Body of pancreas (tissue), 4 donors: ENCODE results near the gene UQCR10. TPM values are rescaled to one million over a fixed set of nuclear protein-coding genes. Genes with fewer than 3 reads are reported as not detected.
A peak's percentile ranks its signal among the peaks of the same experiment; 100 is the strongest.

ENCODE experiments used
- ATAC-seq: fragments of 150-250 bp; one replicate; pipeline ENCODE4 v1.9.1; 2016
- DNase-seq, 4 donors: peaks; one replicate each; pipeline ENCODE4 v3.0.0-alpha.2; 2019
- H3K27ac ChIP-seq, 4 donors: fragments of 200-600 bp; sonication (generic); 1 replicate in 3 of 4; 2 replicates in 1 of 4; pipeline versions ENCODE4 v1.5.1 to v1.6.1; 2016 to 2019; ENCODE audit warnings: mild to moderate bottlenecking in 1 of 4, mixed read lengths in 1 of 4, moderate library complexity in 1 of 4
- H3K27me3 ChIP-seq, 2 donors: fragments of 200-600 bp; sonication (generic); one replicate each; pipeline ENCODE4 v1.6.0; 2016; ENCODE audit warnings: mild to moderate bottlenecking in 1 of 2
- H3K36me3 ChIP-seq, 2 donors: fragments of 200-600 bp; sonication (generic); replicated peaks in 1 of 2; 2 replicates each; pipeline ENCODE4 v1.5.1; 2016; ENCODE audit warnings: low read depth in 2 of 2; ENCODE audit not compliant: insufficient read depth in 1 of 2
- H3K4me1 ChIP-seq: fragments of 200-600 bp; sonication (generic); one replicate; pipeline ENCODE4 v1.6.0; 2016
- H3K4me3 ChIP-seq, 2 donors: fragments of 200-600 bp; sonication (generic); 1 replicate in 1 of 2; 2 replicates in 1 of 2; pipeline ENCODE4 v1.5.1; 2016 to 2019
- H3K9me3 ChIP-seq, 3 donors: fragments of 200-600 bp; sonication (generic); 1 replicate in 2 of 3; 2 replicates in 1 of 3; pipeline ENCODE4 v1.5.1; 2016
- POLR2A ChIP-seq, 3 donors: fragments of 450-650 bp; IDR thresholded peaks; one replicate each; pipeline ENCODE4 v1.6.1; 2016; ENCODE audit warnings: antibody characterized with exemption in 3 of 3, mild to moderate bottlenecking in 2 of 3
- WGBS, 2 donors: methylation state at CpG; one replicate each; pipeline ENCODE4 v1.1.5; 2017; 5-methylcytosine and 5-hydroxymethylcytosine counted together
- intact Hi-C: fragments of 100-400 bp; cut with DNase I; formaldehyde crosslinking; loops from one replicate; pipeline ENCODE4 v1.15.1; 2023
- total RNA-seq, 2 donors: library from RNA; depleted of rRNA; stranded (reverse); fragments of >200 nt; gene quantifications; one replicate each; pipeline ENCODE4 v1.1.0, GENCODE V29; 2016
- TF ChIP-seq, protein P1 (sequence below), 7 experiments: fragments of 450-650 bp in 4 of 7; fragments of 200-600 bp in 3 of 7; sonication (generic) in 3 of 7; IDR thresholded peaks; one replicate each; pipeline ENCODE4 v1.5.1; 2016 to 2019; ENCODE audit warnings: antibody characterized with exemption in 7 of 7

Gene UQCR10
- total RNA-seq, 2 donors from 2014 or later, result 21.0 to 27.4 TPM

DNA sequence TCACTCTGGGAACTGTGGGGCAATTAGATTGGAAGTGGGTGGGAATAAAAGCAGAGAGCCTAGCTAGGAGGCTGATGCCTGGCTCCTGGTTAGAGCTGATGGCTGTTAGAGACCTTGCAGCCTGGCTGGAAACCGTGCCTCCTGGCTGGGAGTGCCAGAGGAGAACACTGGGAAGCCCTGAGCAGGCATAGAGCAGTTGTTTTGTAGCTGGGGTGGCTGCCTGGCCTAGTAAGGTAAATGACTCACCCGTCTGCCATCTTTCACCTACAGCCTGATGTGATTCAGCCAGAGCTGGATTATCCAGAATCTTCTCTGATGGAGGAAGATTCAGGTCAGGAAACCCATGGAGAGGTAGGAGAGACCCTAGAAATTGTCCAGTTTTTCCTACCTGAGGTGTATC lies 6.1 kb downstream of the UQCR10 start:
- intact Hi-C loops, result no loop called here
- H3K9me3 ChIP-seq, result no peaks in the 10 kb centered on the region
- peaks cover 20% of the 10 kb centered on the region for H3K4me1 ChIP-seq
- no peaks in the 10 kb centered on the region for H3K27me3 ChIP-seq
- 75 to 84% methylated on average over 2 of the region's 2 CpGs for WGBS, 2 donors
- H3K36me3 ChIP-seq, result peaks cover 3 to 10% of the 10 kb centered on the region in 2 donors
- H3K27ac ChIP-seq, result no peak overlapping the region
- TF ChIP-seq, protein P1, sequence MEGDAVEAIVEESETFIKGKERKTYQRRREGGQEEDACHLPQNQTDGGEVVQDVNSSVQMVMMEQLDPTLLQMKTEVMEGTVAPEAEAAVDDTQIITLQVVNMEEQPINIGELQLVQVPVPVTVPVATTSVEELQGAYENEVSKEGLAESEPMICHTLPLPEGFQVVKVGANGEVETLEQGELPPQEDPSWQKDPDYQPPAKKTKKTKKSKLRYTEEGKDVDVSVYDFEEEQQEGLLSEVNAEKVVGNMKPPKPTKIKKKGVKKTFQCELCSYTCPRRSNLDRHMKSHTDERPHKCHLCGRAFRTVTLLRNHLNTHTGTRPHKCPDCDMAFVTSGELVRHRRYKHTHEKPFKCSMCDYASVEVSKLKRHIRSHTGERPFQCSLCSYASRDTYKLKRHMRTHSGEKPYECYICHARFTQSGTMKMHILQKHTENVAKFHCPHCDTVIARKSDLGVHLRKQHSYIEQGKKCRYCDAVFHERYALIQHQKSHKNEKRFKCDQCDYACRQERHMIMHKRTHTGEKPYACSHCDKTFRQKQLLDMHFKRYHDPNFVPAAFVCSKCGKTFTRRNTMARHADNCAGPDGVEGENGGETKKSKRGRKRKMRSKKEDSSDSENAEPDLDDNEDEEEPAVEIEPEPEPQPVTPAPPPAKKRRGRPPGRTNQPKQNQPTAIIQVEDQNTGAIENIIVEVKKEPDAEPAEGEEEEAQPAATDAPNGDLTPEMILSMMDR (IDR thresholded peaks at IDR 0.05), result no peak
- TF ChIP-seq POLR2A (IDR thresholded peaks at IDR 0.05), result no peak
- ATAC-seq (no peak), DNase-seq (no peak)
- H3K4me3 ChIP-seq, result no peak overlapping the region

DNA sequence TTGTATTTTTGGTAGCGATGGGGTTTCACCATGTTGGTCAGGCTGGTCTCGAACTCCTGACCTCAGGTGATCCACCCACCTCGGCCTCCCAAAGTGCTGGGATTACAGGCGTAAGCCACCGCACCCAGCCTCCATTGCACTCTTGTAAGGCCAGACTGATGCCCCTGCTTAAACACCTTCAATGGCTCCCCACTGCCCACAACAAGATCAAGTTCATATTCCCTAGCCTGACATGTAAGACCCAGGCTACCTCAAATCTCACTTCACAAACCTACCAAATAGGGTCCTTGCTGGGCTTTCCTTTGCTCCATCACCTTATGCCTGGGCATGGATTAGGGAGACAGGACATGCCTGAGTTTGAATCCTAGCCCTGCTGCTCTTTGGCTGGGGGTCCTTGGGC lies 13.1 kb downstream of the UQCR10 start:
- peaks cover 72% of the 10 kb centered on the region for H3K4me1 ChIP-seq
- intact Hi-C loops, result no loop called here
- TF ChIP-seq POLR2A (IDR thresholded peaks at IDR 0.05), result no peak
- TF ChIP-seq, protein P1 (IDR thresholded peaks at IDR 0.05), result no peak
- 96 to 100% methylated on average over 3 to 5 of the region's 5 CpGs for WGBS, 2 donors
- DNase-seq (no peak), ATAC-seq (no peak)
- no peaks in the 10 kb centered on the region for H3K9me3 ChIP-seq
- H3K27ac ChIP-seq, result peak overlapping the region in 3 of 4 donors; percentile 90 to 91 (median 91)
- no peak overlapping the region for H3K4me3 ChIP-seq
- H3K36me3 ChIP-seq, result no peaks in the 10 kb centered on the region
- no peaks in the 10 kb centered on the region for H3K27me3 ChIP-seq

DNA sequence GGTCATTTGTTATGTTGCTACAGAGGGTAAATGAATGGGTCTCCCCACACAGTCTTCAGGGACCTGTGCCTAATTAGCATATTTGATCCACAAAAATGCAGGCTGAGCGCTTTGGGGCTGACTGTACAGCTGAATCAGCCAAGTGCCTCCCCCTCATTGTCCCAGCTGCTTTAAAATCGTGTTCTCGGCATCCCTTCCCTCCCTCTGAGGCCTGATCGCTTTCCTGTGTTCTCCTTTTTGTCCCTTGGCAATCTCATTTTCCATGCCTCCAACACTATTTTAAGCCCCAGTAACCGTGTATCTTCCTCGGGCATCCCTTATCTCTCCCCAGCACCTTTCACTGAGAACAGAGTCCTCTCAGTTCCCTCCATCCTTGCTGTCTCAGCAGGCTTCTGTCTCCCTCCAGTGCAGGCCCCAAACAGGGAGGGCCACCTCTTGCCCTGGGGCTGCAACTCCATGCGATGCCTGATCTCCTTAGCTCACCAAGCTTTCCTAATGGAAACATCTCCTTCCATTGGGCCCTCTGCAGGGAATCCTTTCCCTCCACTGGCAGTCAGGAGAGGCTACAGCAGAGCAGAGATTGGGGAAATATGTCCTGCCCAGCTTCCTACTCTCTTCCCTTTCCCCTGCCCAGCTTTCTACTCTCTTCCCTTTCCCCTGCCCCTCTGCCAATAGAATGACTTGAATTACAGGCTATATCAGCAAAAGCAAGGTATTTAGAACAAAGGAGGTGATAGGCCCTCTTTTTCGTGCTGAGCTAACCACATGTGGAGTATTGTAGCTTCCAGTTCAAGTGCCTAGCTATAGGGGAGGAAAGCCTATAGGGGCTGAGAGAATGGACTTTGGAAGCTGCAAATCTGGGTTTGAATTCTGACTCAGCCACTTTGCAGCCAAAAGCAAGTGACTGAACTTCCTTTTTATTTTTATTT lies 13.8 kb downstream of the UQCR10 start:
- no peaks in the 10 kb centered on the region for H3K27me3 ChIP-seq
- ATAC-seq, result no peak
- no peaks in the 10 kb centered on the region for H3K36me3 ChIP-seq
- 49 to 64% methylated on average over 8 of the region's 8 CpGs for WGBS, 2 donors
- peak in 1 of 4 donors; percentile 43 for DNase-seq
- H3K4me1 ChIP-seq, result peaks cover 79% of the 10 kb centered on the region
- H3K9me3 ChIP-seq, result no peaks in the 10 kb centered on the region
- H3K27ac ChIP-seq, result peak overlapping the region; percentile 23 to 91 (median 90)
- TF ChIP-seq POLR2A (IDR thresholded peaks at IDR 0.05), result no peak
- TF ChIP-seq, protein P1 (IDR thresholded peaks at IDR 0.05), result no peak
- intact Hi-C loops, result no loop called here
- H3K4me3 ChIP-seq, result no peak overlapping the region

DNA sequence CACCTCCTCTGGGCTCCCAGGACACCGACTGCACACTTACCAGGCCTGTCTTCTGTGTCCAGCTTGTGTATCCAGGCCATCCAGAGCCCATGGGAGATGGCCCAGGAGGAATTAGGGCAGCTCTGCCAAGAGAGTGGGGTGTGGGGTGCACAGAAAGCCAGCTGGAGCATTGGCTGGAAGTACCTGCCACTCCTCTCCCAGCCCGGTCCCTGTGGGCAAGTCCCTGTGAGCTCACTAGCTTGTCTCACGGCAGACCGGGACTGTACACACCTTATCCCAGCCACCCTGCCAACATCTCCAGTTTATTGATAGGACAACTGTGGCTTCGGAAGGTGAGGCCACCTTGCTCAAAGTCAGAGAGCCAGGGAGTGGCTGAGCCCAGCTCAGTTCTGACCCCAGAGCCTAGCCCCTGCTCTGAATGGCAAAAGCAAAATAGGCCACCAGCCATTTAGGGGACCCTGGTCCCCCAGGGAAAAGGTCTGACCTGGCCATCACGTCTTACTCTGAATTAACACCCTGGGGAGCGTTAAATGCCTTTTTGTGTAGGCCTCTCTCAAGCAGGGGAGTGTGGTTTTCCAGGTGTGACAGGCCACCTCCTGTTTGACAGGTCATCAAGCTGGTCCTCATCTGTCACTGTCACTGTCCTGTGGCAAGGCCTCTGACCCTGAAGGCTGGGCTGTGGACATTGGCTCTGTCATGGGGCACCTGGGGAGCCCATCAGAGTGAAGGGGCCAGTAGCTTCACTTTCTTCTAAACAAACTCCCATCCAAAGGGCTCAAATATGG lies 15.1 kb downstream of the UQCR10 start:
- WGBS, 2 donors, result 20 to 28% methylated on average over 2 to 7 of the region's 7 CpGs
- intact Hi-C loops, result no loop called here
- DNase-seq, result peak; percentile 90 to 96 (median 95)

More for the DNA sequence above, 15.1 kb downstream of the UQCR10 start:
- Histone ChIP-seq H3K4me3 (no peak overlapping the region), H3K36me3 (no peaks in the 10 kb centered on the region), H3K27ac (peak overlapping the region; percentile 71 to 91 (median 90)), H3K9me3 (no peaks in the 10 kb centered on the region), H3K4me1 (peaks cover 91% of the 10 kb centered on the region), H3K27me3 (no peaks in the 10 kb centered on the region)
- peak; percentile 87 for ATAC-seq
- TF ChIP-seq, protein P1 (IDR thresholded peaks at IDR 0.05), result no peak
- peak in 2 of 3 donors; percentile 60 to 64 for TF ChIP-seq POLR2A (IDR thresholded peaks at IDR 0.05)
